SK-N-SH (cell line): ENCODE measurements around the gene RNF212. TPM values are rescaled to one million over a fixed set of nuclear protein-coding genes. Genes with fewer than 3 reads are reported as not detected.
A peak's percentile ranks its signal among the peaks of the same experiment; 100 is the strongest.

Source experiments
- CTCF ChIA-PET: fragments of 300-600, 350-600 bp; formaldehyde crosslinking; extraction: SDS; loops from one replicate; lab custom pipeline; 2021; lab: Yijun Ruan, JAX
- POLR2A ChIA-PET: fragments of 350-600 bp; sonication (Branson Sonifier 250); formaldehyde crosslinking; extraction: SDS; loops from one replicate; lab custom pipeline; 2020; ENCODE audit warnings: antibody characterized with exemption, inconsistent platforms; lab: Yijun Ruan, JAX
- DNase-seq: peaks from one replicate; pipeline ENCODE4 v3.0.0; 2012
- H2AFZ ChIP-seq: fragments of 200-600 bp; sonication (generic); 2 replicates; pipeline ENCODE4 v1.8.1; 2016; ENCODE audit warnings: antibody characterized with exemption, mild to moderate bottlenecking, low read depth
- H3F3A ChIP-seq: fragments of 200-600 bp; sonication (generic); replicated peaks from 2 replicates; pipeline ENCODE3; 2016; ENCODE audit warnings: antibody characterized with exemption, mild to moderate bottlenecking; ENCODE audit not compliant: insufficient read depth
- H3K27ac ChIP-seq, 2 experiments: fragments of 200-500 bp in 1 of 2; fragments of 200-600 bp in 1 of 2; sonication (Bioruptor generic) in 1 of 2; sonication (generic), shearing (Covaris generic) in 1 of 2; 2 replicates each; pipeline versions ENCODE4 v1.5.1 to v1.6.1; 2014 to 2016; ENCODE audit warnings: low read depth in 2 of 2, inconsistent platforms in 1 of 2, low read length in 1 of 2, mild to moderate bottlenecking in 1 of 2, mixed read lengths in 1 of 2
- H3K27me3 ChIP-seq: fragments of 200-600 bp; sonication (generic), shearing (Covaris generic); 2 replicates; pipeline ENCODE4 v1.6.1; 2016; ENCODE audit warnings: mixed run types; ENCODE audit not compliant: insufficient read depth
- H3K36me3 ChIP-seq, 2 experiments: fragments of 200-500 bp in 1 of 2; fragments of 200-600 bp in 1 of 2; sonication (Bioruptor generic) in 1 of 2; sonication (generic) in 1 of 2; replicated peaks in 1 of 2; 2 replicates each; pipeline versions ENCODE3 to v1.5.1; 2014 to 2016; ENCODE audit warnings: low read length in 1 of 2, mild to moderate bottlenecking in 1 of 2; ENCODE audit not compliant: insufficient read depth in 2 of 2, control insufficient read depth in 1 of 2
- H3K4me1 ChIP-seq, 2 experiments: fragments of 200-500 bp in 1 of 2; fragments of 200-600 bp in 1 of 2; sonication (Bioruptor generic) in 1 of 2; sonication (generic), shearing (Covaris generic) in 1 of 2; 2 replicates each; pipeline versions ENCODE4 v1.5.1 to v1.6.1; 2014 to 2016; ENCODE audit warnings: low read depth in 1 of 2, low read length in 1 of 2, mixed run types in 1 of 2; ENCODE audit not compliant: insufficient read depth in 2 of 2, control insufficient read depth in 1 of 2
- H3K4me2 ChIP-seq: fragments of 200-600 bp; sonication (generic), shearing (Covaris generic); 2 replicates; pipeline ENCODE4 v1.6.1; 2017; ENCODE audit warnings: mixed run types
- H3K4me3 ChIP-seq, 2 experiments: fragments of 200-500 bp in 1 of 2; fragments of 200-600 bp in 1 of 2; sonication (Bioruptor generic) in 1 of 2; sonication (generic), shearing (Covaris generic) in 1 of 2; 2 replicates each; pipeline versions ENCODE4 v1.5.1 to v1.8.1; 2014 to 2016; ENCODE audit warnings: low read depth in 2 of 2, inconsistent platforms in 1 of 2, low read length in 1 of 2, mild to moderate bottlenecking in 1 of 2, mixed read lengths in 1 of 2, moderate library complexity in 1 of 2
- H3K79me2 ChIP-seq: fragments of 200-600 bp; sonication (generic); 2 replicates; pipeline ENCODE4 v1.8.1; 2017; ENCODE audit warnings: mild to moderate bottlenecking; ENCODE audit not compliant: insufficient read depth
- H3K9ac ChIP-seq: fragments of 200-600 bp; sonication (generic); 2 replicates; pipeline ENCODE4 v1.6.1; 2017; ENCODE audit warnings: mixed run types
- H3K9me2 ChIP-seq: fragments of 200-600 bp; sonication (generic); 2 replicates; pipeline ENCODE4 v1.6.1; 2017; ENCODE audit warnings: mixed run types
- H3K9me3 ChIP-seq: fragments of 200-600 bp; sonication (generic); 2 replicates; pipeline ENCODE4 v1.6.1; 2017; ENCODE audit warnings: mixed run types, mild to moderate bottlenecking, moderate library complexity
- H4K20me1 ChIP-seq: fragments of 200-600 bp; sonication (generic); 2 replicates; pipeline ENCODE4 v1.6.1; 2017; ENCODE audit warnings: mild to moderate bottlenecking, mixed run types; ENCODE audit not compliant: insufficient read depth
- ELF1 ChIP-seq: IDR thresholded peaks from 2 replicates; pipeline ENCODE4 v1.4.0; 2012
- EP300 ChIP-seq, 2 experiments: IDR thresholded peaks; 2 replicates each; pipeline versions ENCODE4 v1.4.0 to v1.6.1; 2012; ENCODE audit warnings: borderline replicate concordance in 1 of 2, low read depth in 1 of 2, low read length in 1 of 2
- EZH2phosphoT487 ChIP-seq: fragments of 200-600 bp; sonication (generic); IDR thresholded peaks from 2 replicates; pipeline ENCODE4 v1.6.1; 2017; ENCODE audit warnings: low read depth, mixed run types, mild to moderate bottlenecking, antibody characterized with exemption, moderate library complexity, borderline replicate concordance
- FOSL2 ChIP-seq: IDR thresholded peaks from 2 replicates; pipeline ENCODE4 v1.4.0; 2012; ENCODE audit warnings: low read depth, mild to moderate bottlenecking, moderate library complexity, borderline replicate concordance
- FOXJ3 ChIP-seq: sonication (generic); formaldehyde crosslinking; IDR thresholded peaks from 2 replicates; pipeline ENCODE4 v1.5.1; 2020; ENCODE audit warnings: mild to moderate bottlenecking, missing genetic modification reagents
- GABPA ChIP-seq: IDR thresholded peaks from 2 replicates; pipeline ENCODE4 v1.4.0; 2012; ENCODE audit warnings: low read depth, mild to moderate bottlenecking
- JUND ChIP-seq: IDR thresholded peaks from 2 replicates; pipeline ENCODE4 v1.4.0; 2012
- MAX ChIP-seq: IDR thresholded peaks from 2 replicates; pipeline ENCODE4 v1.4.0; 2012; ENCODE audit warnings: low read depth
- MEF2A ChIP-seq: IDR thresholded peaks from 2 replicates; pipeline ENCODE4 v1.4.0; 2012; ENCODE audit warnings: low read depth, borderline replicate concordance
- NFIC ChIP-seq: IDR thresholded peaks from 2 replicates; pipeline ENCODE4 v1.4.0; 2012; ENCODE audit warnings: borderline replicate concordance
- NRF1 ChIP-seq: IDR thresholded peaks from 2 replicates; pipeline ENCODE4 v1.6.1; 2012; ENCODE audit warnings: low read depth, mild to moderate bottlenecking, low read length
- PBX3 ChIP-seq: IDR thresholded peaks from 2 replicates; pipeline ENCODE4; 2012
- POLR2AphosphoS5 ChIP-seq: IDR thresholded peaks from 2 replicates; pipeline ENCODE4 v1.6.1; 2012; ENCODE audit warnings: low read depth, low read length
- RAD21 ChIP-seq: IDR thresholded peaks from 2 replicates; pipeline ENCODE4 v1.6.1; 2012; ENCODE audit warnings: mild to moderate bottlenecking, low read length
- RCOR1 ChIP-seq: fragments of 150-350 bp; IDR thresholded peaks from 2 replicates; pipeline ENCODE4 v1.6.1; 2017; ENCODE audit warnings: antibody characterized with exemption, low read length
- REST ChIP-seq: IDR thresholded peaks from 2 replicates; pipeline ENCODE4 v1.6.1; 2012; ENCODE audit warnings: mild to moderate bottlenecking, low read depth, low read length, moderate library complexity
- RFX5 ChIP-seq: IDR thresholded peaks from 2 replicates; pipeline ENCODE4 v1.6.1; 2012; ENCODE audit warnings: mild to moderate bottlenecking, improper control_type of control experiment, low read length
- RXRA ChIP-seq: IDR thresholded peaks from 2 replicates; pipeline ENCODE4 v1.4.0; 2012; ENCODE audit warnings: low read depth, mild to moderate bottlenecking, borderline replicate concordance
- SMC3 ChIP-seq: IDR thresholded peaks from 2 replicates; pipeline ENCODE4 v1.6.1; 2012; ENCODE audit warnings: low read depth, low read length, improper control_type of control experiment
- TEAD4 ChIP-seq: IDR thresholded peaks from 2 replicates; pipeline ENCODE4 v1.4.0; 2012; ENCODE audit warnings: mild to moderate bottlenecking, borderline replicate concordance; ENCODE audit not compliant: insufficient read depth
- USF1 ChIP-seq: IDR thresholded peaks from 2 replicates; pipeline ENCODE4 v1.4.0; 2012; ENCODE audit warnings: low read depth, borderline replicate concordance
- USF2 ChIP-seq: fragments of 150-350 bp; IDR thresholded peaks from 2 replicates; pipeline ENCODE4 v1.6.1; 2017; ENCODE audit warnings: antibody characterized with exemption, low read length, low read depth, borderline replicate concordance
- ZBTB33 ChIP-seq: IDR thresholded peaks from 2 replicates; pipeline ENCODE4 v1.4.0; 2012; ENCODE audit warnings: low read depth, borderline replicate concordance
- WGBS: methylation state at CpG from one replicate; pipeline ENCODE4 v1.1.6; 2017; ENCODE audit warnings: low lambda C conversion rate; 5-methylcytosine and 5-hydroxymethylcytosine counted together
- polyA plus RNA-seq, 3 experiments: library from polyadenylated mRNA; depleted of rRNA; stranded (reverse); fragments of >200 nt; gene quantifications; 2 replicates each; pipeline ENCODE4 v1.2.3, GENCODE V29; 2012

The RNF212 gene
- polyA plus RNA-seq, 1 of the 3 experiments (the other 2 are of a cell fraction): 7.0 TPM

GRCh38 chr4:1043651-1044468, 69.5 kb downstream of the RNF212 start:
- Histone ChIP-seq H4K20me1 (no peaks in the 10 kb centered on the region), H3K9ac (peak overlapping the region; percentile 61; the same call in 1 of the 2 replicates), H3K4me2 (peak overlapping the region; percentile 69), H3K27me3 (peaks cover 9% of the 10 kb centered on the region; the same call in 1 of the 2 replicates), H3K4me3 (0 out of 4 replicates have a peak overlapping the region, but pooled peaks of 1 of the 2 experiments have one; percentile 7), H3F3A (peaks cover 20% of the 10 kb centered on the region), H3K4me1 (peaks cover 3 to 34% of the 10 kb centered on the region in 2 experiments; a peak in 3 of 4 replicates), H2AFZ (peak overlapping the region; percentile 7; the same call in 1 of the 2 replicates), H3K79me2 (no peaks in the 10 kb centered on the region), H3K27ac (peak overlapping the region in 1 of 2 experiments; percentile 80; a peak in 2 of 4 replicates), H3K36me3 (no peaks in the 10 kb centered on the region), H3K9me3 (no peaks in the 10 kb centered on the region), H3K9me2 (no peaks in the 10 kb centered on the region)
- ChIA-PET POLR2A (interaction anchor here (0.6 kb wide), 1 partner anchor 301 kb away, joined by 3 read pairs; no protein-coding TSS in a partner anchor), CTCF (interaction anchor here (0.5 to 0.9 kb wide), 2 partner anchors 87 to 114 kb away, joined by 3 to 4 read pairs; no protein-coding TSS in a partner anchor)
- DNase-seq: no peak
- WGBS: 13% methylated on average over 31 of the region's 36 CpGs
- TF ChIP-seq FOSL2: peak; percentile 100
- peak; percentile 68; the same call in 1 of the 2 replicates for TF ChIP-seq REST
- no peak; the same call in 1 of the 2 replicates for TF ChIP-seq MEF2A
- TF ChIP-seq PBX3: peak; percentile 96
- TF ChIP-seq POLR2AphosphoS5: peak; percentile 85
- peak; percentile 30 for TF ChIP-seq USF1
- TF ChIP-seq EP300 (IDR thresholded peaks at IDR 0.05; ENCODE audit: borderline replicate concordance in 1 of 2, low read depth in 1 of 2, low read length in 1 of 2): peak in 1 of 2 experiments; percentile 93; a peak in 1 of 4 replicates
- TF ChIP-seq ZBTB33: peak; percentile 88
- TF ChIP-seq ELF1: no peak
- TF ChIP-seq RAD21: no peak
- TF ChIP-seq FOXJ3 (CRISPR knock-in tag): no peak
- TF ChIP-seq RFX5: no peak
- TF ChIP-seq TEAD4: peak; percentile 83; the same call in 1 of the 2 replicates
- TF ChIP-seq MAX: peak; percentile 86
- TF ChIP-seq RXRA: no peak; the same call in 1 of the 2 replicates
- peak; percentile 100 for TF ChIP-seq JUND
- TF ChIP-seq EZH2phosphoT487: no peak
- TF ChIP-seq RCOR1: no peak
- TF ChIP-seq SMC3: no peak
- TF ChIP-seq NFIC: peak; percentile 90
- no peak for TF ChIP-seq USF2
- no peak for TF ChIP-seq GABPA
- no peak for TF ChIP-seq NRF1
